Measurements from ENCODE around the gene TFPT. TPM values are rescaled to one million over a fixed set of nuclear protein-coding genes. Genes with fewer than 3 reads are reported as not detected.

The TFPT gene
- total RNA-seq, 3 donors from 2014 or later = 9.8 to 18.2 (median 15.3) TPM

GRCh38 chr19:54152878-54153524 is 37.5 kb upstream of the TFPT start:
- H3K4me3 ChIP-seq = no peak overlapping the region
- H3K4me1 ChIP-seq (ENCODE audit: low read depth) = no peaks in the 10 kb centered on the region
- TF ChIP-seq, protein P1, sequence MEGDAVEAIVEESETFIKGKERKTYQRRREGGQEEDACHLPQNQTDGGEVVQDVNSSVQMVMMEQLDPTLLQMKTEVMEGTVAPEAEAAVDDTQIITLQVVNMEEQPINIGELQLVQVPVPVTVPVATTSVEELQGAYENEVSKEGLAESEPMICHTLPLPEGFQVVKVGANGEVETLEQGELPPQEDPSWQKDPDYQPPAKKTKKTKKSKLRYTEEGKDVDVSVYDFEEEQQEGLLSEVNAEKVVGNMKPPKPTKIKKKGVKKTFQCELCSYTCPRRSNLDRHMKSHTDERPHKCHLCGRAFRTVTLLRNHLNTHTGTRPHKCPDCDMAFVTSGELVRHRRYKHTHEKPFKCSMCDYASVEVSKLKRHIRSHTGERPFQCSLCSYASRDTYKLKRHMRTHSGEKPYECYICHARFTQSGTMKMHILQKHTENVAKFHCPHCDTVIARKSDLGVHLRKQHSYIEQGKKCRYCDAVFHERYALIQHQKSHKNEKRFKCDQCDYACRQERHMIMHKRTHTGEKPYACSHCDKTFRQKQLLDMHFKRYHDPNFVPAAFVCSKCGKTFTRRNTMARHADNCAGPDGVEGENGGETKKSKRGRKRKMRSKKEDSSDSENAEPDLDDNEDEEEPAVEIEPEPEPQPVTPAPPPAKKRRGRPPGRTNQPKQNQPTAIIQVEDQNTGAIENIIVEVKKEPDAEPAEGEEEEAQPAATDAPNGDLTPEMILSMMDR (IDR thresholded peaks at IDR 0.05) = no peak
- peaks cover 18% of the 10 kb centered on the region for H3K36me3 ChIP-seq (ENCODE audit: low read depth)
- no peaks in the 10 kb centered on the region for H3K9me3 ChIP-seq
- DNase-seq (no peak), ATAC-seq (no peak)
- intact Hi-C loops (cut with DNase I, micrococcal nuclease) = no loop called here

DNA sequence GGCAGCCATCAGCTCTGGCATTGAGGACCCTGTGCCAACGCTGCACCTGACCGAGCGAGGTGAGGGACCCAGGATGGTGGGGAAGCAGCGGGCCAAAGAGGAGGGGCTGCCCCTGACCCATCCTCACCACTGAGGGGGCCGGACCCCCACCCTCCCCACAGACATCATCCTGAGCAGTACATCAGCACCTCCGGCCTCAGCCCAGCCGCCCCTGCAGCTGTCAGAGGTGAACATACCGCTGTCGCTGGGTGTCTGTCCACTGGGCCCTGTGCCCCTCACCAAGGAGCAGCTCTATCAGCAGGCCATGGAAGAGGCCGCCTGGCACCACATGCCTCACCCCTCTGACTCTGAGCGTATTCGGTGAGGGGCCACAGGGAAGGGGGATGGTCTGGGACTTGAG is 36.8 kb upstream of the TFPT start:
- Histone ChIP-seq H3K4me3 (no peak overlapping the region), H3K36me3 (ENCODE audit: low read depth) (peaks cover 20% of the 10 kb centered on the region), H3K9me3 (no peaks in the 10 kb centered on the region), H3K4me1 (ENCODE audit: low read depth) (no peaks in the 10 kb centered on the region)
- no peak for ATAC-seq
- DNase-seq = no peak
- intact Hi-C loops (cut with DNase I, micrococcal nuclease) = no loop called here
- TF ChIP-seq, protein P1 (IDR thresholded peaks at IDR 0.05) = no peak

- no peaks in the 10 kb centered on the region for H3K4me1 ChIP-seq (ENCODE audit: low read depth)
- H3K36me3 ChIP-seq (ENCODE audit: low read depth) = peaks cover 25% of the 10 kb centered on the region
- DNase-seq (no peak), ATAC-seq (no peak)
- no peak overlapping the region for H3K4me3 ChIP-seq
- TF ChIP-seq, protein P1 (IDR thresholded peaks at IDR 0.05) = no peak
- intact Hi-C loops (cut with DNase I, micrococcal nuclease) = no loop called here
- no peaks in the 10 kb centered on the region for H3K9me3 ChIP-seq
Measured at GRCh38 chr19:54151362-54152035, 36.0 kb upstream of the TFPT start.

- H3K36me3 ChIP-seq (ENCODE audit: low read depth) = peaks cover 23% of the 10 kb centered on the region
- intact Hi-C loops (cut with DNase I, micrococcal nuclease) = no loop called here
- H3K4me3 ChIP-seq = no peak overlapping the region
- H3K9me3 ChIP-seq = no peaks in the 10 kb centered on the region
- TF ChIP-seq, protein P1 (IDR thresholded peaks at IDR 0.05) = no peak
- ATAC-seq = no peak
- no peak for DNase-seq
- no peaks in the 10 kb centered on the region for H3K4me1 ChIP-seq (ENCODE audit: low read depth)
Measured at GRCh38 chr19:54149021-54149812, 33.8 kb upstream of the TFPT start.

DNA sequence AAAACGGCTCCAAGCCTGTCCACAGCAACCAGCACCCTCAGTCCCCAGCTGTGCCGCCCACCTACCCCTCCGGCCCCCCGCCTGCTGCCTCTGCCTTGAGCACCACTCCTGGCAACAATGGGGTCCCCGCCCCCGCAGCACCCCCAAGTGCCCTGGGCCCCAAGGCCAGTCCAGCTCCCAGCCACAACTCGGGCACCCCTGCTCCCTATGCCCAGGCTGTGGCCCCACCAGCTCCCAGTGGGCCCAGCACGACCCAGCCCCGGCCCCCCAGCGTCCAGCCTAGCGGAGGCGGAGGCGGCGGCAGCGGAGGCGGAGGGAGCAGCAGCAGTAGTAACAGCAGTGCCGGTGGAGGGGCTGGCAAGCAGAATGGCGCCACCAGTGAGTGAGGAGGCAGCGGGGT is 32.7 kb upstream of the TFPT start:
- TF ChIP-seq, protein P1 (IDR thresholded peaks at IDR 0.05) = no peak
- ATAC-seq = no peak
- Histone ChIP-seq H3K4me3 (no peak overlapping the region), H3K4me1 (ENCODE audit: low read depth) (no peaks in the 10 kb centered on the region), H3K36me3 (ENCODE audit: low read depth) (peaks cover 32% of the 10 kb centered on the region), H3K9me3 (no peaks in the 10 kb centered on the region)
- DNase-seq = no peak
- intact Hi-C loops (cut with DNase I, micrococcal nuclease) = no loop called here
